IPS-15b (cell line): ENCODE data around the gene BCL3.

Source experiments
- H3K27me3 ChIP-seq: one replicate; pipeline ENCODE4 v1.6.1; 2013; ENCODE audit warnings: low read length; ENCODE audit not compliant: control insufficient read depth, insufficient read depth
- H3K36me3 ChIP-seq: one replicate; pipeline ENCODE4 v1.6.1; 2013; ENCODE audit warnings: low read length; ENCODE audit not compliant: control insufficient read depth, insufficient read depth
- H3K4me1 ChIP-seq: one replicate; pipeline ENCODE4 v1.6.1; 2013; ENCODE audit warnings: mild to moderate bottlenecking, low read length; ENCODE audit not compliant: control insufficient read depth, insufficient read depth
- H3K4me3 ChIP-seq: one replicate; pipeline ENCODE4 v1.5.1; 2013; ENCODE audit warnings: low read depth, low read length
- H3K9ac ChIP-seq: one replicate; pipeline ENCODE4 v1.6.1; 2013; ENCODE audit warnings: low read depth, mild to moderate bottlenecking, low read length
- H3K9me3 ChIP-seq: one replicate; pipeline ENCODE4 v1.6.1; 2013; ENCODE audit warnings: mild to moderate bottlenecking, low read length; ENCODE audit not compliant: control insufficient read depth, insufficient read depth

BCL3 gene

DNA sequence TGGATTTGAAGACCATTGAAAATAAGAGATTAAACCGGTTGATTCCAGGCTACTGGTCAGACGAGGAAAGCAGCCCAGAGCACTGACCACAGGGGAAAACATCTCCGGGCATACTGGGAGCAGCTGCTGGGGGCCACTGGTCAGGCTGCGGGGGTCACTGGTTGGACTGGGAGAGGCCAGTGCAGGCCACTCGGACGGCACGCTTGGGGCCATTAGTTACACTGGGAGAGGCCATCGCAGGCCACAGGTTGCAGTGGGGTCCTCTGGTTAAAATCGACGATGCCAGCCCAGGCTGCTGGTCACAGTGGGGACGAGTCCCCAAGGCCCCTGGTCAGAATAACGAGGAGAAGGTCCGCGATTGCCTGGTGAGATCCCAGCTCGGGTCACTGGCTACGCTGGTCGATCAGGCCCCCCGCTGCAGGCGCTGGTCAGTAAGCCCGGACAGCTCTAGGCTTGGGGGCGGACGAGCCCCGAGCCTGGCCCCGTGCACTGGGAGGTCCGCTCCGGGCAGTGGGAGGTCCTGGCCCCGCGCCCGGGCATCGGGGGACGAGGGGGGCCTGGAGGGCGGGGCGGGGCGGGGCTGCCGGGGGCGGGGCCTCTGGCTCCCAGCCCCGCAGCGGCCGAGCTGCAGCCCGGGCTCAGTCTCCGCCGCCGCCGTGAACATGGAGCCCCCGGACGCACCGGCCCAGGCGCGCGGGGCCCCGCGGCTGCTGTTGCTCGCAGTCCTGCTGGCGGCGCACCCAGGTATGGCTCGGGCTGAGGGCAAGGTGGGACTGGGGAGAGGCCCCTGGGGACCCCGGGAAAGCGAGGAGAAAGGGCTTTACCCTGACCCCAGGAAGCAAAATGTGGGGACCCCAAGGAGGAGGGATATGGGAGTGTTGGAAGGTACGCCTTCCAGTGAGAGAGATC, 60.2 kb downstream of the BCL3 start, which contains the start of gene BCAM:
Gene BCAM (plus strand): TSS at position 641 of the 909 bp plus-strand sequence. CDS start 22 bp downstream, at position 663.
- Histone ChIP-seq H3K9me3 (no peaks in the 10 kb centered on the region), H3K4me1 (peaks cover 16% of the 10 kb centered on the region), H3K9ac (peak within 1 kb of the TSS; percentile 88), H3K36me3 (peaks cover 10% of the 10 kb centered on the region), H3K4me3 (peak within 1 kb of the TSS; percentile 83), H3K27me3 (peaks cover 22% of the 10 kb centered on the region)
